SK-N-MC (cell line): ENCODE data around the gene CPNE6.

Experiments used
- FOXP2 ChIP-seq: optimal IDR thresholded peaks from 2 replicates; pipeline ENCODE3; 2011; ENCODE audit warnings: mild to moderate bottlenecking, moderate library complexity; ENCODE audit not compliant: insufficient read depth; ENCODE audit errors: extremely low read length, control extremely low read depth
- POLR2AphosphoS5 ChIP-seq: IDR thresholded peaks from 2 replicates; pipeline ENCODE4 v1.6.1; 2012; ENCODE audit warnings: mild to moderate bottlenecking, low read depth, low read length, borderline replicate concordance

- TF ChIP-seq FOXP2 (no peak), POLR2AphosphoS5 (no peak)
These were observed 18.5 kb downstream of the CPNE6 start for GRCh38 chr14:24089890-24090289.
